Measurements from ENCODE around the gene PHF2. TPM values are rescaled to one million over a fixed set of nuclear protein-coding genes. Genes with fewer than 3 reads are reported as not detected.

Gene PHF2
- total and polyA plus RNA-seq, 10 donors: 11.2 to 46.2 (median 31.0) TPM

DNA sequence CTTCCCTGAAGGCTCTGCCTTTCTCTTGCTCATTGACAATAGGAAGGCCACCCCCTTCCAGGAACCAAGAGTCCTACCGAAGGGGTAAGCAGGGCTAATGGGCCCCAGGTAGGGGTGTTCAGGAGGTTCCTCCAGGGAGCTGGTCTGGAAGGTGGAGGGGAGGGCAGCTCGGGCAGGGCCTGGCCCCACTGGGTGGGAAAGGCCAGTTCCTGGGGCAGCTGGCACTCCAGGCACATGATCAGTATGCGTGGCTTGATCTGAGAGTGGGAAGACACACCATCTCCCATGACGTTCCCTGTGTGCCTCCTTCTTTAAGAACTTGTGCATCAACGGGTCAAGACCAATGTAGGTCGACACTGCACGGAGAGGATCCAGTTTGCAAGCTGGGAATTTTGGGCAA is 149.8 kb downstream of the PHF2 start:
- Histone ChIP-seq H3K9me3 (peaks cover 0 to 32% (median 17%) of the 10 kb centered on the region in 8 donors), H3K4me1 (no peaks in the 10 kb centered on the region), H3K4me3 (no peak overlapping the region), H3K36me3 (no peaks in the 10 kb centered on the region), H3K27ac (no peak overlapping the region), H3K27me3 (replicated peaks in 1 of 7) (peaks cover 0 to 57% (median 11%) of the 10 kb centered on the region in 7 donors)
- 76 to 95% (median 87%) methylated on average over 3 to 7 of the region's 7 CpGs for WGBS, 5 donors
- intact Hi-C loops (cut with DNase I; ENCODE audit: low total_unique reads): no loop called here
- no peak for DNase-seq
- TF ChIP-seq CTCF (IDR thresholded peaks at IDR 0.05 in 8 of 11, conservative IDR thresholded peaks at IDR 0.05 in 3 of 11) (no peak), POLR2AphosphoS5 (IDR thresholded peaks at IDR 0.05) (no peak), POLR2A (IDR thresholded peaks at IDR 0.05) (no peak)

Small RNAs within 50 kb of the gene (microRNA-seq; reads per million reads assigned to microRNA genes)
- gene MIR548AU: 0 reads per million in 3 donors

Other genes starting within 250 kb of the PHF2 start
- gene FAM120A, start 124.9 kb upstream of the PHF2 start, total RNA-seq: 100 to 1,000 TPM in 5 of 7 donors, 10 to 100 TPM in 2; 96.7 to 116 (median 108) TPM
- 10 to 100 TPM; 33.0 to 45.8 (median 36.7) TPM for gene FAM120A, start 124.9 kb upstream of the PHF2 start, polyA plus RNA-seq
- 10 to 100 TPM; 30.8 to 46.8 (median 39.7) TPM for gene FAM120AOS, start 123.0 kb upstream of the PHF2 start, total RNA-seq
- gene FAM120AOS, start 123.0 kb upstream of the PHF2 start, polyA plus RNA-seq: 10 to 100 TPM; 20.6 to 31.2 (median 27.2) TPM

Measured in spleen (tissue), 11 donors.